Coronary artery (tissue), 2 donors: ENCODE data around the gene ERC1.

Experiments used
- DNase-seq: peaks from one replicate; pipeline ENCODE4 v3.0.0-alpha.2; 2017; ENCODE audit warnings: low spot score
- H3K27ac ChIP-seq, 2 donors: fragments of 200-600 bp; sonication (generic); one replicate each; pipeline ENCODE4 v1.5.1; 2016 to 2019
- H3K4me3 ChIP-seq: fragments of 200-600 bp; sonication (generic); 2 replicates; pipeline ENCODE4 v1.5.1; 2016; ENCODE audit warnings: mild to moderate bottlenecking, moderate library complexity
- TF ChIP-seq, protein P1 (sequence below): fragments of 200-600 bp; sonication (generic); IDR thresholded peaks from one replicate; pipeline ENCODE4 v1.5.1; 2019; ENCODE audit warnings: antibody characterized with exemption

The ERC1 gene

DNA sequence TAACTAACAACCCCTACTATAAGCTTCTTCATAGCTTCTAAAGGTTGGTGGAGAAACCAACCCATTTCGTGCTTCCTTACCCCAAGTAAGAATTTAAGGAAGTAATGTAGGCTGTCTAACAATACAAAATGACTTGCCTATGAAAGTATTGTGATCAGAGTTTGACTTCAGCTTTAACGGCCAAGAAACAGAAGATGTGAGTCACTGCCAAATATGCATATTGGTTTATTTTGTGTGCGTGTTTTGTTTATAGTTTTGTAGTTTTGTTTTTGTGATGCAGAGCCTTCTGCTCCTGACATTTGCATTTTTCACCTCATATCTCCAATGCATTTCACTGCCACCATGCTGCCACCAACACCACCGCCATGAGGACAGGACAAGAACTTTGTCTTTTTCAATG is 457.3 kb downstream of the ERC1 start:
- TF ChIP-seq, protein P1, sequence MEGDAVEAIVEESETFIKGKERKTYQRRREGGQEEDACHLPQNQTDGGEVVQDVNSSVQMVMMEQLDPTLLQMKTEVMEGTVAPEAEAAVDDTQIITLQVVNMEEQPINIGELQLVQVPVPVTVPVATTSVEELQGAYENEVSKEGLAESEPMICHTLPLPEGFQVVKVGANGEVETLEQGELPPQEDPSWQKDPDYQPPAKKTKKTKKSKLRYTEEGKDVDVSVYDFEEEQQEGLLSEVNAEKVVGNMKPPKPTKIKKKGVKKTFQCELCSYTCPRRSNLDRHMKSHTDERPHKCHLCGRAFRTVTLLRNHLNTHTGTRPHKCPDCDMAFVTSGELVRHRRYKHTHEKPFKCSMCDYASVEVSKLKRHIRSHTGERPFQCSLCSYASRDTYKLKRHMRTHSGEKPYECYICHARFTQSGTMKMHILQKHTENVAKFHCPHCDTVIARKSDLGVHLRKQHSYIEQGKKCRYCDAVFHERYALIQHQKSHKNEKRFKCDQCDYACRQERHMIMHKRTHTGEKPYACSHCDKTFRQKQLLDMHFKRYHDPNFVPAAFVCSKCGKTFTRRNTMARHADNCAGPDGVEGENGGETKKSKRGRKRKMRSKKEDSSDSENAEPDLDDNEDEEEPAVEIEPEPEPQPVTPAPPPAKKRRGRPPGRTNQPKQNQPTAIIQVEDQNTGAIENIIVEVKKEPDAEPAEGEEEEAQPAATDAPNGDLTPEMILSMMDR, result no peak
- Histone ChIP-seq H3K4me3 (no peak overlapping the region), H3K27ac (no peak overlapping the region)
- DNase-seq, result no peak

DNA sequence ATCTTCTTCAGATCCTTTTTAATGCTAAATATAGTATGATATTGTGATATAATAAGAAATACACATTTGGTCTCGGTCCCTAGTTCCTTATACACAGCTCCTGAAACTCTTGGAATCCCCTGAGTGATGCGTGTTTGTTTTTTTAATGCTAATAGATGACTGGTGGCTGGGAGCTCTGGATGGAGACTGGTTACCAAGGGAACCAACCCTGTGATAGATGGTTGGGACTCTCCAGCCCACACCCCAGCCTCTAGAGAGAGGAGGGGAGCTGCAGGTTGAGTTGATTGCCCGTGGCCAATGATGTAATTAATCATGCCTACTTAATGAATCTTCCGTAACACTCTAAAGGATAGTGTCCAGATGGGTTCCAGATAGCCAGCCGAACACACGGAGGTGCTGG is 462.8 kb downstream of the ERC1 start:
- Histone ChIP-seq H3K4me3 (no peak overlapping the region), H3K27ac (no peak overlapping the region)
- no peak for DNase-seq
- TF ChIP-seq, protein P1, result no peak

DNA sequence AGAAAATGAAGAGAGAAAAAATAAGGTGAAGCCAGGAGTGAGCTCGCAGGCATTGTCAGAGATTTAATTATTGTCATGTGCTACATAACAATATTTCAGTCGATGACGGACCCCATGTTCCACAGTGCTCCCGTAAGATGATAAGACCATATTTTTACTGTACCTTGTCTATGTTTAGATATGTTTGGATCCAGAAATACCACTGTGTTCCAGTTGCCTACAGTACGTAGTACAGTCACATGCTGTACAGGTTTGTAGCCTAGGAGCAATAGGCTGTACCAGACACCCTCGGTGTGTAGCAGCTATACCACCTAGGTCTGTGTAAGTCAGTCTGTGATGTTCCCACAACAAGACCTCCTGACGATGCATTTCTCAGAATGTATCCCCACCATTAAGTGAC is 465.9 kb downstream of the ERC1 start:
- TF ChIP-seq, protein P1, result no peak
- DNase-seq, result no peak
- H3K4me3 ChIP-seq, result no peak overlapping the region
- no peak overlapping the region for H3K27ac ChIP-seq

DNA sequence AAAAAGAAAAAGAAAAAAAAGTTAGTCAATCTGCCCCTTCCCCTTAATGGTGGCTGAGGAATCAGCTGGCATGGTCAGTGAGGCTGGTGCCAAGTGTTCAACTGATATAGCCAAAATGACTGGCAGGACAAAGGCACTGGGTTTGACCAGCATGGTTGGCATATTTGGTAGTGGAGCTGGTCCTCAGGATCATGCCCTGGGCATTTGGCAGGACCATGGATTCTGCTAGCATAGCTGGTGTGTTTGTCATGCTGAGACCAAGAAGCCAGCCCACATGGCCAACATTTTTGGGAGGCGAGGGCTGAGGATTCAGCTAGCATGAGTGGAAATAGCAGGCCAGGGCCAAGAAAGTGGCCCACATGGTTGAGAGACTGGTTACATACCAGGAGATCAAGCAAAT is 466.9 kb downstream of the ERC1 start:
- Histone ChIP-seq H3K27ac (peak overlapping the region in 1 of 2 donors; percentile 26), H3K4me3 (no peak overlapping the region)
- peak; percentile 81 for DNase-seq
- TF ChIP-seq, protein P1, result no peak

DNA sequence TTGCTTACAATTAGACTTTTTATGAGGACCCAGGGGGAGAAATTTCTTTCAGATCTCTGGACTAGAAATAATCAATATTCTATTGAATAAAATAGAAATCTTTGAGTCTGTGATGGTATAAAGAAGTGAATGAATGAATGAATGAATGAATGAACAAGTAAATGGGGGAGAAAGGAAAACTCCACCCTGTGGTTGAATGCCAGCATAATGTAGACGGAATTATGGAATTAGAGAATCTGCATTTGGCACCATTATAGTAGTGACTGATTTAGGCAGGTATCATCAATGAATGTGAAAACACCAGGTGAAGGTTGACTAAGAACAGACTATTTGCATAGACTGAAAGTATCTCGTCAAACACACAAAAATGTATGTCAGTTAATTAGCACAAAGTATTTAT is 468.3 kb downstream of the ERC1 start:
- DNase-seq, result no peak
- H3K27ac ChIP-seq, result no peak overlapping the region
- TF ChIP-seq, protein P1, result no peak
- no peak overlapping the region for H3K4me3 ChIP-seq

DNA sequence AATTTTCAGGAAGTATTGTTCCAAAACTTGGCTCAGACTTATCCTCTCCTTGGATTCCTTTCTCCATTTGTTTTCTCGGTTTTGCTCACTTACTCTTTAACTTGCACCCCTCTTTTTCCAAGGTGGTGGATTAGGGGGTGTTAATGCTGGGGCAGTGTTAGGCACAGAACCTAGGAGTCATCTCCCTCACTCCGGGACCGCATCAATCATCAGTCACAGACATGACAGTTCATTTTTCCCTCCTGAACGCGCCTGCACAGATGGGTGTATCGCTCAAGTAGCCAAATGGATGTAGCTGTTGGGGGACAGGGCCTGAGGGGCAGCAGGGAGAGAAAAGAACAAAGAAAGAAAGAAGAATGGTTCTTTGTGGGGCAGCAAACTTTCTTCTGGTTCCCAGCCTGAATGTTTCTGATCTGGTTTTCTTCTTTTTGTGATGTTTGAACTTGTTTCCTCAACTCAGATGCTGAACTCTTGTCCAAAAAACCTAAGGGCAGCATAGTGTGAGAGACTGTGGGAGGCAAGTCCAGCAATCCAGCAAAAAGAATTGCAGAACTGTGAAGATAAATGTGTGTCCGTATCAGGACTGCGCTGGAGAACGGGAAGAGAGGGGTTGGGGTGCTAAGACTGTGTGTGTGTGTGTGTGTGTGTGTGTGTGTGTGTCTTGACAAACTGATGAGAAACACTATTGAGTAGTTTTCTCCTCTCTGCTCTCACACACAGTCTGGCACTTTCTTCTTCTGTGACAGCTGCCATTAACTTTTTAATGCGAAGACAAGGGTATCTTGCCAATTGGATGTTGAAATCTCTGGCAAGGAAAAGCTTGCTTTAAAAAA is 472.3 kb downstream of the ERC1 start:
- H3K27ac ChIP-seq, result peak overlapping the region; percentile 28 to 69
- DNase-seq, result no peak

DNA sequence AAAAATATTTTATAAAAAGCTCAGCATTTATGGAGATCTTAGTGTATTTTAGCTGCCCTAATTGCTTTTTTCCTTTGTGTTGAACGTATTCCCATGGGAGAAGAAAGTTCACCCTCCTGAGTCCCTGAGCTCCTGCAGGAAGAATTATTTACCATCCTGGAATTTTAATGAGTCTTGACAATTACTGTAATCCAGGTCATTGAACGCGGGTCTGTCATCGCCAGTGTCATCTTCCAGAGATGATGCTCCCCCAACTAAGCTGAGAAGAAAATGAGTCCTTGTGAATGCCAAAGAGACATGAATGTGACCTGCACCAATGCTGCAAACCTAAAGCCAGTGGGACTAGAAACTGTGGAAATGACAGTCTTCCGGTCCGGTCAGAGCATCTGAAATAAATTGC is 473.9 kb downstream of the ERC1 start:
- Histone ChIP-seq H3K4me3 (no peak overlapping the region), H3K27ac (no peak overlapping the region)
- DNase-seq, result no peak
- TF ChIP-seq, protein P1, result no peak

More for the DNA sequence above, 472.3 kb downstream of the ERC1 start:
- H3K4me3 ChIP-seq, result peak overlapping the region; percentile 7
- TF ChIP-seq, protein P1, result no peak
